ENCODE data around the gene ALKBH1. TPM values are rescaled to one million over a fixed set of nuclear protein-coding genes. Genes with fewer than 3 reads are reported as not detected.

Gene ALKBH1
- total RNA-seq, 2 experiments from 2014 or later: 5.6 to 8.5 TPM

- H3K4me3 ChIP-seq (ENCODE audit: low read length): no peak overlapping the region
- POLR2A ChIA-PET: no interaction called here
Measured at GRCh38 chr14:77648520-77649200, 59.2 kb downstream of the ALKBH1 start.

GRCh38 chr14:77647853-77648252, 60.0 kb downstream of the ALKBH1 start:
- no peaks in the 10 kb centered on the region for H3K9me3 Mint-ChIP-seq
- CTCF ChIA-PET: no interaction called here
- no peaks in the 10 kb centered on the region for H3K4me1 ChIP-seq (ENCODE audit: insufficient read depth, low read length)
- no peak for TF ChIP-seq CTCF (IDR thresholded peaks at IDR 0.05)
- no peaks in the 10 kb centered on the region for H3K27me3 Mint-ChIP-seq
- H3K4me3 ChIP-seq (ENCODE audit: low read length): no peak overlapping the region
- no peaks in the 10 kb centered on the region for H3K36me3 Mint-ChIP-seq (ENCODE audit: low read depth)
- H3K27ac ChIP-seq (ENCODE audit: low read depth in 1 of 2, low read length in 2 of 2): no peak overlapping the region
- intact Hi-C loops (cut with DNase I, micrococcal nuclease): no loop called here
- no peak overlapping the region for H3K4me3 Mint-ChIP-seq
- POLR2A ChIA-PET: no interaction called here
- DNase-seq (no peak), ATAC-seq (ENCODE audit: poor library complexity) (no peak)
- no peaks in the 10 kb centered on the region for H3K27me3 ChIP-seq (ENCODE audit: control insufficient read depth in 1 of 2, insufficient read depth in 2 of 2, low read length in 2 of 2)
- H3K4me1 Mint-ChIP-seq (ENCODE audit: low read depth): no peaks in the 10 kb centered on the region
- H3K27ac Mint-ChIP-seq: no peak overlapping the region
- no peaks in the 10 kb centered on the region for H3K9me3 ChIP-seq (ENCODE audit: control insufficient read depth in 1 of 2, insufficient read depth in 1 of 2, low read length in 2 of 2)
- H3K36me3 ChIP-seq (ENCODE audit: insufficient read depth, low read length): no peaks in the 10 kb centered on the region

More at GRCh38 chr14:77648520-77649200, 59.2 kb downstream of the ALKBH1 start:
- Histone ChIP-seq H3K27ac (ENCODE audit: low read depth in 1 of 2, low read length in 2 of 2) (no peak overlapping the region), H3K36me3 (ENCODE audit: insufficient read depth, low read length) (no peaks in the 10 kb centered on the region), H3K4me1 (ENCODE audit: insufficient read depth, low read length) (peaks cover 2% of the 10 kb centered on the region), H3K27me3 (ENCODE audit: control insufficient read depth in 1 of 2, insufficient read depth in 2 of 2, low read length in 2 of 2) (no peaks in the 10 kb centered on the region), H3K9me3 (ENCODE audit: control insufficient read depth in 1 of 2, insufficient read depth in 1 of 2, low read length in 2 of 2) (no peaks in the 10 kb centered on the region)
- Mint-ChIP-seq H3K36me3 (ENCODE audit: low read depth) (no peaks in the 10 kb centered on the region), H3K27ac (no peak overlapping the region), H3K4me3 (no peak overlapping the region), H3K27me3 (no peaks in the 10 kb centered on the region), H3K9me3 (no peaks in the 10 kb centered on the region), H3K4me1 (ENCODE audit: low read depth) (no peaks in the 10 kb centered on the region)
- no peak for TF ChIP-seq CTCF (IDR thresholded peaks at IDR 0.05)
- intact Hi-C loops (cut with DNase I, micrococcal nuclease): no loop called here
- ATAC-seq (ENCODE audit: poor library complexity): no peak
- DNase-seq: no peak
- CTCF ChIA-PET: interaction anchor here (0.6 kb wide), 1 partner anchor 194 kb away, joined by 3 read pairs; no protein-coding TSS in a partner anchor

- POLR2A ChIA-PET: interaction anchor here (0.6 kb wide), 1 partner anchor 23 kb away, joined by 3 read pairs; no protein-coding TSS in a partner anchor
- CTCF ChIA-PET: no interaction called here
- H3K27ac ChIP-seq (ENCODE audit: low read depth in 1 of 2, low read length in 2 of 2): no peak overlapping the region
- ATAC-seq (ENCODE audit: poor library complexity) (no peak), DNase-seq (no peak)
- H3K27ac Mint-ChIP-seq: no peak overlapping the region
- no peaks in the 10 kb centered on the region for H3K27me3 ChIP-seq (ENCODE audit: control insufficient read depth in 1 of 2, insufficient read depth in 2 of 2, low read length in 2 of 2)
- no peak overlapping the region for H3K4me3 ChIP-seq (ENCODE audit: low read length)
- H3K36me3 ChIP-seq (ENCODE audit: insufficient read depth, low read length): no peaks in the 10 kb centered on the region
- intact Hi-C loops (cut with DNase I, micrococcal nuclease): no loop called here
- H3K4me3 Mint-ChIP-seq: no peak overlapping the region
- no peak for TF ChIP-seq CTCF (IDR thresholded peaks at IDR 0.05)
- H3K4me1 Mint-ChIP-seq (ENCODE audit: low read depth): peaks cover 5% of the 10 kb centered on the region
- no peaks in the 10 kb centered on the region for H3K4me1 ChIP-seq (ENCODE audit: insufficient read depth, low read length)
- no peaks in the 10 kb centered on the region for H3K9me3 Mint-ChIP-seq
- H3K9me3 ChIP-seq (ENCODE audit: control insufficient read depth in 1 of 2, insufficient read depth in 1 of 2, low read length in 2 of 2): no peaks in the 10 kb centered on the region
- no peaks in the 10 kb centered on the region for H3K36me3 Mint-ChIP-seq (ENCODE audit: low read depth)
- H3K27me3 Mint-ChIP-seq: no peaks in the 10 kb centered on the region
Measured at GRCh38 chr14:77646907-77647306, 60.9 kb downstream of the ALKBH1 start.

Data from CD4-positive, alpha-beta T cell (primary cell).